Endothelial cell of umbilical vein (primary cell): ENCODE measurements around the gene INSRR. TPM values are rescaled to one million over a fixed set of nuclear protein-coding genes. Genes with fewer than 3 reads are reported as not detected.

Experiments used
- BruUV-seq: library from RNA; stranded (reverse); fragments of 400-500 nt; replicated peaks from 2 replicates; lab custom pipeline; 2021; lab: Mats Ljungman, UMichigan
- CTCF ChIA-PET: fragments of 300-600, 350-600 bp; sonication (Branson Sonifier 250); formaldehyde crosslinking; loops from one replicate; lab custom pipeline; 2021; ENCODE audit warnings: antibody characterized with exemption, inconsistent platforms; lab: Charles Lee
- POLR2A ChIA-PET: fragments of 300-600, 350-600 bp; sonication (Branson Sonifier 250); formaldehyde crosslinking; loops from one replicate; lab custom pipeline; 2021; ENCODE audit warnings: antibody characterized with exemption, inconsistent platforms; lab: Charles Lee
- DNase-seq: peaks from one replicate; pipeline ENCODE4 v3.0.0-alpha.2; 2011; ENCODE audit warnings: low read depth, low spot score
- FAIRE-seq: peaks from 2 replicates; lab custom pipeline; 2011; peaks lifted over from hg19 to GRCh38; lab: Jason Lieb, UNC
- H2AFZ ChIP-seq: 2 replicates; pipeline ENCODE4 v1.6.0; 2012; ENCODE audit warnings: low read depth, low read length, control low read depth, inconsistent platforms
- H3K27ac ChIP-seq: 2 replicates; pipeline ENCODE4 v1.5.1; 2011; ENCODE audit warnings: low read depth, mild to moderate bottlenecking, control low read depth, low read length, moderate library complexity; ENCODE audit not compliant: insufficient read depth
- H3K27me3 ChIP-seq, 2 experiments: 2 replicates each; pipeline versions ENCODE4 v1.6.0 to v1.6.1; 2011; ENCODE audit warnings: low read length in 2 of 2, mixed read lengths in 1 of 2; ENCODE audit not compliant: control insufficient read depth in 2 of 2, insufficient read depth in 2 of 2
- H3K36me3 ChIP-seq, 2 experiments: 2 replicates in 1 of 2; 3 replicates in 1 of 2; pipeline ENCODE4 v1.5.1; 2011; ENCODE audit warnings: low read length in 2 of 2, mild to moderate bottlenecking in 1 of 2, moderate library complexity in 1 of 2; ENCODE audit not compliant: control insufficient read depth in 2 of 2, insufficient read depth in 2 of 2; ENCODE audit errors: extremely low read depth in 1 of 2
- H3K4me1 ChIP-seq: 3 replicates; pipeline ENCODE4 v1.5.1; 2011; ENCODE audit warnings: mild to moderate bottlenecking, low read length; ENCODE audit not compliant: control insufficient read depth, insufficient read depth; ENCODE audit errors: extremely low read depth
- H3K4me2 ChIP-seq: 2 replicates; pipeline ENCODE4 v1.6.1; 2011; ENCODE audit warnings: low read length, control low read depth, mixed read lengths; ENCODE audit not compliant: insufficient read depth
- H3K4me3 ChIP-seq, 3 experiments: fragments of 200-600 bp in 1 of 3; sonication (generic), shearing (Covaris generic) in 1 of 3; replicated peaks in 1 of 3; 2 replicates each; pipeline ENCODE4 v1.5.1; 2011 to 2016; ENCODE audit warnings: control low read depth in 3 of 3, low read length in 3 of 3, mild to moderate bottlenecking in 2 of 3, inconsistent platforms in 1 of 3, low read depth in 1 of 3, moderate library complexity in 1 of 3; ENCODE audit not compliant: insufficient read depth in 1 of 3
- H3K79me2 ChIP-seq: 2 replicates; pipeline ENCODE4 v1.6.0; 2012; ENCODE audit warnings: low read length, inconsistent platforms; ENCODE audit not compliant: control insufficient read depth, insufficient read depth
- H3K9ac ChIP-seq: replicated peaks from 2 replicates; pipeline ENCODE3; 2011; ENCODE audit warnings: low read length, control low read depth; ENCODE audit not compliant: insufficient read depth; ENCODE audit errors: extremely low read depth
- H3K9me1 ChIP-seq: replicated peaks from 3 replicates; pipeline ENCODE4 v1.6.0; 2011; ENCODE audit warnings: mild to moderate bottlenecking, low read length; ENCODE audit not compliant: control insufficient read depth, insufficient read depth; ENCODE audit errors: extremely low read depth
- H3K9me3 ChIP-seq: replicated peaks from 2 replicates; pipeline ENCODE4 v1.5.1; 2012; ENCODE audit warnings: low read length, inconsistent platforms; ENCODE audit not compliant: control insufficient read depth, insufficient read depth
- H4K20me1 ChIP-seq: replicated peaks from 2 replicates; pipeline ENCODE3; 2011; ENCODE audit warnings: mild to moderate bottlenecking, low read length; ENCODE audit not compliant: control insufficient read depth, insufficient read depth; ENCODE audit errors: extremely low read depth
- EZH2 ChIP-seq: IDR thresholded peaks from 2 replicates; pipeline ENCODE4 v1.6.1; 2012; ENCODE audit warnings: borderline replicate concordance, low read depth, mild to moderate bottlenecking, moderate library complexity, low read length, inconsistent platforms; ENCODE audit not compliant: severe bottlenecking
- GATA2 ChIP-seq: IDR thresholded peaks from 2 replicates; pipeline ENCODE4 v1.7.0; 2011; ENCODE audit warnings: low read depth, mild to moderate bottlenecking, moderate library complexity, mixed read lengths, low read length; ENCODE audit not compliant: insufficient read length, insufficient read depth
- JUN ChIP-seq: IDR thresholded peaks from 2 replicates; pipeline ENCODE4 v1.6.1; 2011; ENCODE audit warnings: borderline replicate concordance, low read depth; ENCODE audit not compliant: insufficient read length, insufficient read depth
- MYC ChIP-seq: IDR thresholded peaks from one replicate; pipeline ENCODE4 v1.6.1; 2011; ENCODE audit warnings: mild to moderate bottlenecking, low read depth, low read length
- POLR2A ChIP-seq: IDR thresholded peaks from 2 replicates; pipeline ENCODE4 v1.6.1; 2012; ENCODE audit warnings: low read depth, mild to moderate bottlenecking, control low read depth, low read length
- POLR2AphosphoS5 ChIP-seq: IDR thresholded peaks from 2 replicates; pipeline ENCODE4 v1.6.1; 2012; ENCODE audit warnings: low read depth, mild to moderate bottlenecking, control low read depth, low read length, moderate library complexity; ENCODE audit not compliant: insufficient read depth
- dilution Hi-C: fragments of 300-500 bp; cut with MboI; formaldehyde crosslinking; loops from one replicate; pipeline ENCODE4 v1.15.0; 2019; ENCODE audit warnings: low sequenced_read_pairs; ENCODE audit not compliant: extremely low pct_ligation_motif_present
- intact Hi-C: fragments of 100-400 bp; cut with micrococcal nuclease; formaldehyde crosslinking; loops from one replicate; pipeline ENCODE4 v1.10.0; 2022
- polyA plus RNA-seq, 4 experiments: library from polyadenylated mRNA; depleted of rRNA in 3 of 4; stranded (reverse) in 3 of 4; unstranded in 1 of 4; fragments of >200 nt; gene quantifications; 2 replicates each; pipeline versions ENCODE4 v1.2.1 to v1.2.3, GENCODE V29; 2011 to 2012; ENCODE audit warnings: missing spikeins in 1 of 4
- total RNA-seq: library from RNA; stranded (reverse); gene quantifications from 2 replicates; pipeline ENCODE4 v1.2.3, GENCODE V29; 2021
- TF ChIP-seq, protein P1 (sequence below), 2 donors: IDR thresholded peaks; 1 replicate in 1 of 2; 2 replicates in 1 of 2; pipeline ENCODE4 v1.5.1; 2011; ENCODE audit warnings: low read length in 2 of 2, mild to moderate bottlenecking in 2 of 2, moderate library complexity in 2 of 2, control low read depth in 1 of 2, inconsistent platforms in 1 of 2, low read depth in 1 of 2; ENCODE audit not compliant: insufficient read depth in 1 of 2; ENCODE audit errors: extremely low read depth in 1 of 2

The INSRR gene
- total and polyA plus RNA-seq, 2 donors (not counting 3 experiments of a cell fraction or from before 2014, with no cell fraction given), result not detected

DNA sequence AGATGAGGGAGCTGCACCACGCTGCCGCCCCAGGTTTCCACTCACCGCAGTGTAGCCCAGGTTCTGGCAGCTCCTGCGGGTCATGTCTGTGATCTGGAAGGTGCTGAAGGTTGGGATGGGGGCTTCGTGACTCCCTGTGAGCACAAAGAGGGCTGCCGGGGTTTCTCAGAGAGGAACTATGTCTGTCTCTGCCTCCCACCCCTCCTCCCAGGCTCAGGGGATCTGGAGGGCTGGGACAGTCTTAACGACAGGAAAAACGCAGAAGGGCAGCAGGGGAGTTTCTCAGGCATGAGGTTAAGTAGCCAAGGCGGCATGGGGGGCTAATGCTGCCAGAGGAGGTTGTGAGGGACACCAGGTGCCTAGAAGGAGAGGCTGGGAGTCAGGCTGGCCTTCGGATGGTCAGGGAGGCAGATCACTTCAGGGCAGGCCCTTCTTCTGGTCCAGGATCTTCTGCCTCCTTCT, 42.9 kb downstream of the INSRR start:
- intact Hi-C loops (loop anchor here (1.0 kb wide), 1 partner anchor 44 kb away; the partner anchor contains the start of gene NTRK1), dilution Hi-C loops (no loop called here)
- Histone ChIP-seq H3K9me1 (no peaks in the 10 kb centered on the region), H3K79me2 (no peaks in the 10 kb centered on the region), H3K4me2 (no peak overlapping the region), H3K36me3 (no peaks in the 10 kb centered on the region), H3K27ac (no peak overlapping the region), H3K27me3 (no peaks in the 10 kb centered on the region), H3K9me3 (no peaks in the 10 kb centered on the region), H3K4me1 (peaks cover 33% of the 10 kb centered on the region), H3K9ac (no peak overlapping the region), H2AFZ (no peak overlapping the region), H4K20me1 (no peaks in the 10 kb centered on the region), H3K4me3 (no peak overlapping the region)
- DNase-seq, result no peak
- POLR2A ChIA-PET, result no interaction called here
- no peak for FAIRE-seq
- TF ChIP-seq POLR2A, result no peak
- TF ChIP-seq GATA2, result no peak
- TF ChIP-seq, protein P1, sequence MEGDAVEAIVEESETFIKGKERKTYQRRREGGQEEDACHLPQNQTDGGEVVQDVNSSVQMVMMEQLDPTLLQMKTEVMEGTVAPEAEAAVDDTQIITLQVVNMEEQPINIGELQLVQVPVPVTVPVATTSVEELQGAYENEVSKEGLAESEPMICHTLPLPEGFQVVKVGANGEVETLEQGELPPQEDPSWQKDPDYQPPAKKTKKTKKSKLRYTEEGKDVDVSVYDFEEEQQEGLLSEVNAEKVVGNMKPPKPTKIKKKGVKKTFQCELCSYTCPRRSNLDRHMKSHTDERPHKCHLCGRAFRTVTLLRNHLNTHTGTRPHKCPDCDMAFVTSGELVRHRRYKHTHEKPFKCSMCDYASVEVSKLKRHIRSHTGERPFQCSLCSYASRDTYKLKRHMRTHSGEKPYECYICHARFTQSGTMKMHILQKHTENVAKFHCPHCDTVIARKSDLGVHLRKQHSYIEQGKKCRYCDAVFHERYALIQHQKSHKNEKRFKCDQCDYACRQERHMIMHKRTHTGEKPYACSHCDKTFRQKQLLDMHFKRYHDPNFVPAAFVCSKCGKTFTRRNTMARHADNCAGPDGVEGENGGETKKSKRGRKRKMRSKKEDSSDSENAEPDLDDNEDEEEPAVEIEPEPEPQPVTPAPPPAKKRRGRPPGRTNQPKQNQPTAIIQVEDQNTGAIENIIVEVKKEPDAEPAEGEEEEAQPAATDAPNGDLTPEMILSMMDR (IDR thresholded peaks at IDR 0.05; ENCODE audit: extremely low read depth in 1 of 2, insufficient read depth in 1 of 2, low read depth in 1 of 2, low read length in 2 of 2), result no peak
- no peak for TF ChIP-seq POLR2AphosphoS5
- TF ChIP-seq EZH2, result no peak
- TF ChIP-seq MYC, result no peak
- no peak for TF ChIP-seq JUN
- CTCF ChIA-PET, result interaction anchor here (0.7 to 5.0 kb wide), 8 partner anchors 10 to 126 kb away, joined by 3 to 67 read pairs (median 4); partner anchors contain the start of genes INSRR and NTRK1
- BruUV-seq, result no TSS peak
